SHP77 (cell line): ENCODE data around the gene RHOXF2B.
"Not testable (repeated sequence)": the region's sequence is repeated elsewhere in the genome, so short reads cannot be mapped to it uniquely, and the experiment has no call there.

Source experiments
- DNase-seq, 2 experiments: peaks; one replicate each; lab custom pipeline; 2025; lab: John Stamatoyannopoulos, UW

The RHOXF2B gene

GRCh38 chrX:120077590-120077989, at the start of gene RHOXF2B:
Gene RHOXF2B, minus strand, starts transcription at chrX:120077690. Its CDS starts 138 bp downstream, at chrX:120077552.
- not testable (repeated sequence) for DNase-seq

GRCh38 chrX:120125444-120125843, 48.0 kb upstream of the RHOXF2B start:
- DNase-seq, result no peak

GRCh38 chrX:120120223-120120622, 42.7 kb upstream of the RHOXF2B start:
- DNase-seq, result no peak

GRCh38 chrX:120115438-120115963, 38.0 kb upstream of the RHOXF2B start, which contains the start of gene RHOXF1:
Gene RHOXF1, minus strand, starts transcription at chrX:120115913. Its CDS starts 51 bp downstream, at chrX:120115862.
- DNase-seq, result no peak

GRCh38 chrX:120111611-120112010, 34.1 kb upstream of the RHOXF2B start:
- DNase-seq, result no peak

- DNase-seq, result no peak
These were observed 31.9 kb upstream of the RHOXF2B start for GRCh38 chrX:120109378-120109777.

- not testable (repeated sequence) for DNase-seq
These were observed 27.2 kb upstream of the RHOXF2B start for GRCh38 chrX:120104707-120105106.

GRCh38 chrX:120101057-120101456, 23.6 kb upstream of the RHOXF2B start:
- not testable (repeated sequence) for DNase-seq

- DNase-seq, result no peak
These were observed 12.7 kb upstream of the RHOXF2B start for GRCh38 chrX:120090208-120090607.

GRCh38 chrX:120087289-120088017, 10.0 kb upstream of the RHOXF2B start:
- no peak for DNase-seq

- DNase-seq, result not testable (repeated sequence)
These were observed 8.2 kb upstream of the RHOXF2B start for GRCh38 chrX:120085553-120086185.

GRCh38 chrX:120066169-120066568, 11.3 kb downstream of the RHOXF2B start:
- DNase-seq, result not testable (repeated sequence)

- not testable (repeated sequence) for DNase-seq
These were observed 34.8 kb downstream of the RHOXF2B start for GRCh38 chrX:120042712-120043111.

GRCh38 chrX:120042247-120042646, 35.2 kb downstream of the RHOXF2B start:
- DNase-seq, result not testable (repeated sequence)

GRCh38 chrX:120040176-120040575, 37.3 kb downstream of the RHOXF2B start:
- DNase-seq, result not testable (repeated sequence)

GRCh38 chrX:120039087-120039733, 38.3 kb downstream of the RHOXF2B start:
- DNase-seq, result not testable (repeated sequence)

GRCh38 chrX:120036704-120037103, 40.8 kb downstream of the RHOXF2B start:
- DNase-seq, result no peak

GRCh38 chrX:120035522-120036309, 41.8 kb downstream of the RHOXF2B start:
- DNase-seq, result not testable (repeated sequence)

GRCh38 chrX:120029354-120029753, 48.1 kb downstream of the RHOXF2B start:
- DNase-seq, result no peak

GRCh38 chrX:120023259-120023658, 54.2 kb downstream of the RHOXF2B start:
- no peak for DNase-seq

- DNase-seq, result no peak
These were observed 54.7 kb downstream of the RHOXF2B start for GRCh38 chrX:120022763-120023162.
